Epithelial cell of esophagus (primary cell): ENCODE measurements around the gene B4GALT6.

Source experiments
- DNase-seq: peaks from one replicate; pipeline ENCODE4 v3.0.0; 2010; ENCODE audit warnings: low read depth
- H3K4me3 ChIP-seq: 2 replicates; pipeline ENCODE4 v1.5.1; 2011; ENCODE audit warnings: mild to moderate bottlenecking, low read length, control low read depth
- TF ChIP-seq, protein P1 (sequence below): IDR thresholded peaks from 2 replicates; pipeline ENCODE4 v1.5.1; 2011; ENCODE audit warnings: low read depth, mild to moderate bottlenecking, low read length, control low read depth, inconsistent platforms; ENCODE audit not compliant: insufficient read depth; ENCODE audit errors: missing control alignments

B4GALT6 gene

DNA sequence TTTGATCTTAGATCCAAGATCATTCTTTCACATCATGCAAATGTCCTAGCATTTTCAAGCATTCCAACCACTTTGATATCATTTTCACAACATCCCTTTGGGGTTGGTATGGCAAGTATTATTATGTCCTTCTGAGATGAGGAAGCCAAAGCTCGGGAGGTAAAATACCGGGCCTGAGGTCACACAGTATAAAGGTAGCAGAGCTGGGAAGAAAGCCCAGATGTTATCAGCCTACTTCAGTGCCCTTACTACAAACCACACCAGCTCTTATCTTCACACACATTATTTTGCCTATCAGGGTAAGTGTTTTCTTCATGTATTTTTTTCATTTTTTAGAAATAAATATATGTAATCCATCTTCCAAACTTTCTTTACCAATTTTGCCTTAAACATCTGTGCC lies 4.2 kb upstream of the B4GALT6 start:
- H3K4me3 ChIP-seq = no peak overlapping the region
- DNase-seq = no peak
- TF ChIP-seq, protein P1, sequence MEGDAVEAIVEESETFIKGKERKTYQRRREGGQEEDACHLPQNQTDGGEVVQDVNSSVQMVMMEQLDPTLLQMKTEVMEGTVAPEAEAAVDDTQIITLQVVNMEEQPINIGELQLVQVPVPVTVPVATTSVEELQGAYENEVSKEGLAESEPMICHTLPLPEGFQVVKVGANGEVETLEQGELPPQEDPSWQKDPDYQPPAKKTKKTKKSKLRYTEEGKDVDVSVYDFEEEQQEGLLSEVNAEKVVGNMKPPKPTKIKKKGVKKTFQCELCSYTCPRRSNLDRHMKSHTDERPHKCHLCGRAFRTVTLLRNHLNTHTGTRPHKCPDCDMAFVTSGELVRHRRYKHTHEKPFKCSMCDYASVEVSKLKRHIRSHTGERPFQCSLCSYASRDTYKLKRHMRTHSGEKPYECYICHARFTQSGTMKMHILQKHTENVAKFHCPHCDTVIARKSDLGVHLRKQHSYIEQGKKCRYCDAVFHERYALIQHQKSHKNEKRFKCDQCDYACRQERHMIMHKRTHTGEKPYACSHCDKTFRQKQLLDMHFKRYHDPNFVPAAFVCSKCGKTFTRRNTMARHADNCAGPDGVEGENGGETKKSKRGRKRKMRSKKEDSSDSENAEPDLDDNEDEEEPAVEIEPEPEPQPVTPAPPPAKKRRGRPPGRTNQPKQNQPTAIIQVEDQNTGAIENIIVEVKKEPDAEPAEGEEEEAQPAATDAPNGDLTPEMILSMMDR = no peak

DNA sequence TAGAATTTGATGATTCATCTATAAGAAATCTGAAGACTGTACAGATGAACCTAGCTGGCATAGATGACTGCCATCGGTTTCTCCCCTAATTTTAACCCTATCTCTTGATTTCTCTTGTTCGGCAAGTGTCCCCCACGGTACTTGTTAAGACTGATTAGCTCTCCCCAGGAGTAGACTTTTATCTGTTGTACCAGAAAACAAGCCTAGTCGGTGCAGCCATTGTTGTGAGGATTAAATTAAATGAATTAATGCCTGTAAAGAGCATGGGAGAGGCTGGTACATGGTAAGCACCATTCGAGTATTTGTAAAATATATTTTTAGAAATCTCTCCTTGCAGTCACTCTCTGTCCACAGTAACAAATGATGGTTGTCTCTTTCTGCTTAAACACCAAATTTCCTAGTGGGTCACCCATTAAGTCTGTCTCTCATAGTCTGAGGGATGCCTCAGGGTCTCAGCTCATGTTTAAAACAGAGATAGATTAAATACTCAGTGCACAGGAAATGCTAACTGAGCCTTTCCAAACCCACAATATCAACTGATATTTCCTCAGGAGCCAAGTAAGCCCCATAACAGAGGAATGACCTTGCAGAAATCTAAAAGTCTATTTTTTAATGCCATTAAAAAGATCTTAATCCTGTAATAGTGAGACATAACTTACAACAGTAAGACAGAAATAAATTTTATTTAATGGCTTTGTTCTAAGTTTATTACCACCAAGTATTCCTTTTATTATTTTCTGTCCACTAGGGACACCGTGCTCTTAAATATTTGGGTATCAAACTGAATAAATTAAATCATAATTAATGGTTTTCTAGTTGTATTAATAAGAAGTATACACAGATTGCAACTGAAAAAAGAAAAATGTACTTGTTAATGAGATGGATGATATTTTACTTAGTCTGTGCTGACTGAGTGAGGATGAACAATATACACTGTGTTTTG lies 2.9 kb upstream of the B4GALT6 start:
- H3K4me3 ChIP-seq = no peak overlapping the region
- TF ChIP-seq, protein P1 = no peak
- no peak for DNase-seq

DNA sequence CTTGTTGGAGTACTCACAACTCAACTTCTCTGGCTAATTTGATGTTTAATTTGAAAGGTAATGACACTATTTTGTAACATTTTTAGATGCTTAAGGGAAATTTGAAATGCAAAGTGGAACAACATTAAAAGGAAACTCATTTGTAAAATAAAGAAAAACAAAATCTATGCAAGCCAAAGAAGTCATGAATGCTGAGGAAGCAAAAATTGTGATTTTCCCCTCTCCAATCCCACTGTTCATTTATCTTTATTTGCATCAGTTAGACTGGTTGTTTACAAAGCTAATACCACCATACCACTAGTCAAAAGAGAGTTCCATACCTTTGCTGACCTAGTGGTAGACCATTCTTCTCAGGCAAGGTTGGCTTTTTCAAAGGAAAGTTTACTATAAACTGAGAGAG lies 2.2 kb upstream of the B4GALT6 start:
- TF ChIP-seq, protein P1 = no peak
- DNase-seq = no peak
- H3K4me3 ChIP-seq = no peak overlapping the region

DNA sequence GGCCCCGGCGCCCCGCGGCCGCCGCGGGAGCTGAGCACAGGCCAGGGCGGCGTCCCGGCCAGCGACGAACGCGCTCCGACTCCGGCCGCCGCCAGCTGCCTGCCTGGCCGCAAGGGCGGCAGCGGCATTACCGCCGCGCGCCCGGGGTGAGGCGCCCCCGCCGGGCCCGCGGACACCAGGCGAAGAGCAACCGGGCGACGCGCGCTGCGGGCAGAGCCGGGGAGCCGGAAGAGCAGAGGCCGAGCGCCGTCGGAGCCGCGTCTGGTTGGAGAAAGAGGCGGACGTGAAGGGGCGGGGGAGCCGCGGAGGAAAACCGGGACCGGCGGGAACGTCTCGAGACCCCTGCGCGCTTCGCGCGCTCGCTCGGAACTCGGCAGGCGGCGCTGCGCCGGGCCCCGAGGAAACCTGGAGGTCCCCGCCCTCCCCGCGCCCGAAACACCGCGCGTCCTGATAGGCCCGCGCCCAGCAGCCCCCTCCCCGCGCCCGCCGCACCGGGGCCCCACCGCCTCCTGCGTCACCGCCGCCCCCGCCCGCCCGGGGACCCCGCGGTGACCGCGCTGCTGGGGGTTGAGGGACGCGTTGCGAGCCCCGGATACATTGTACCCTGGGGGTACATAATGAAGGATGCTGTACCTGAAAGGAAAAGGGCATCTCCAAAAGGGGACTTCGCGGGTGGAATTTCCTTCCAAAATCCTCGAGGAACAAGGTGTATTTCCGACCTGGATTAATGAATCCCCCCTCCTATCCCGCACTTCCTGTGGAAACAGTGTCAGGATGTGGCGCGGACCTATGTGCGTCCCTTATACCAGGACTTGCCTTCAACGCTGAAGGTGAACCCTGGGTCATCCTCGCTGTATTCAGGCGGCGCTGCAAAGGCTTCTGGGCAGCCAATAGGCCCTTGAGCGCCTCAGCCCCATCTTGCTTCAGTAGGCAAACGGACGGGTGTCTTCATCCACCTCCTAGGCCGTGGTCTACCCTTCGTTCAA lies 1.0 kb upstream of the B4GALT6 start:
- TF ChIP-seq, protein P1 = peak; percentile 16
- H3K4me3 ChIP-seq = peak overlapping the region; percentile 47
- DNase-seq = peak; percentile 79

DNA sequence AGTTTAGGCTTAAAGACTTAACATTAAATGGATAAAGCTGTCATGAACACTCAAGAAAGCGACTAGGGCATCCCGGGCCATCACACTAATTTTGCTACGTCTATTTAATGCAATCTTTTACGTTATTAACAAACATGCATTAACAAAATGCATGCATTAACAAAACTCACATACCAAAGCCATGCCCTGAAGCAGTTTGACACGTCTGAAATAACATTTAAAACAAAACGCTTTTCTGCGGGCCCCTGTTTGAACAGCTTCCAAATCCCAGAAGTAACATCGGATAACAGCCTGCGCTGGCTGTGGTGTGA lies 458 bp downstream of the B4GALT6 start:
- peak overlapping the region; percentile 58 for H3K4me3 ChIP-seq
- peak; percentile 49 for DNase-seq

DNA sequence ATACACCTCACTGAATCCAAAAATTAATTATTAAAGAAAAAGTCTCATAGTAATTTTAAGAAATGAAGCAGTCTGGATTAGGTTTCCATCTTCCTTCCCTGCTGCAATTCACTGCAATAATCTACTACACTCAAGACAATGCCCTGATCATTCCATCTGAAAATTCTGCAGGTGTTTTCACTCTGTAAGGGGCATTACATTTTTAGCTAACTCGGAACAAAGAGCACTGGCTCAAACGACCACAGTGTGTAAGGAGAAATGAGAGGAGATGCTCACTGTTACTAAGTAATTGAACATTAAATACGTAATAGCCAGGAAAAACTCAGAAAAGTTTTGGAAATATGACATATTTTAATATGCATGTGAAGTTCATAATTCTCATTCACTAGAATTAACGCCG lies 1.3 kb downstream of the B4GALT6 start:
- H3K4me3 ChIP-seq = no peak overlapping the region
- DNase-seq = no peak
- TF ChIP-seq, protein P1 = no peak

More for the DNA sequence above, 458 bp downstream of the B4GALT6 start:
- TF ChIP-seq, protein P1 = no peak
